HL-60 (cell line): Measurements from ENCODE around the gene DYSF.

Experiments
- DNase-seq, 2 experiments: peaks; one replicate each; pipeline ENCODE4 v3.0.0-alpha.2; 2010 to 2020; ENCODE audit warnings: low read depth in 1 of 2, low spot score in 1 of 2
- H3K27ac ChIP-seq: fragments of 250-450 bp; sonication (Bioruptor Pico); replicated peaks from 2 replicates; pipeline ENCODE4 v1.5.1; 2020; ENCODE audit warnings: mild to moderate bottlenecking, moderate library complexity
- H3K27me3 ChIP-seq: fragments of 250-450 bp; sonication (Bioruptor Pico); 2 replicates; pipeline ENCODE4 v1.5.1; 2021; ENCODE audit warnings: mild to moderate bottlenecking, moderate library complexity; ENCODE audit not compliant: insufficient read depth, poor library complexity, severe bottlenecking
- H3K4me3 ChIP-seq: replicated peaks from 2 replicates; pipeline ENCODE4 v1.5.1; 2011; ENCODE audit warnings: mild to moderate bottlenecking, control low read depth, low read length; ENCODE audit not compliant: insufficient read depth
- CTCF ChIP-seq: IDR thresholded peaks from one replicate; pipeline ENCODE4 v1.5.1; 2011; ENCODE audit warnings: low read length, control low read depth, inconsistent platforms; ENCODE audit not compliant: insufficient read depth
- GABPA ChIP-seq: IDR thresholded peaks from 2 replicates; pipeline ENCODE4 v1.6.1; 2012; ENCODE audit warnings: low read depth
- POLR2AphosphoS5 ChIP-seq: IDR thresholded peaks from 2 replicates; pipeline ENCODE4 v1.6.1; 2012; ENCODE audit warnings: low read depth
- REST ChIP-seq: IDR thresholded peaks from 2 replicates; pipeline ENCODE4 v1.6.1; 2012; ENCODE audit warnings: low read depth; ENCODE audit not compliant: insufficient replicate concordance
- SPI1 ChIP-seq: IDR thresholded peaks from 2 replicates; pipeline ENCODE4 v1.6.1; 2012; ENCODE audit warnings: low read depth, mild to moderate bottlenecking, borderline replicate concordance

Gene DYSF

GRCh38 chr2:71689968-71690834 is 236.8 kb downstream of the DYSF start:
- TF ChIP-seq CTCF = no peak
- TF ChIP-seq REST = no peak
- no peak for TF ChIP-seq POLR2AphosphoS5
- no peak for TF ChIP-seq SPI1
- no peak for TF ChIP-seq GABPA
- no peak overlapping the region for H3K4me3 ChIP-seq
- DNase-seq = no peak
- no peaks in the 10 kb centered on the region for H3K27me3 ChIP-seq
- H3K27ac ChIP-seq = no peak overlapping the region

- Histone ChIP-seq H3K27me3 (no peaks in the 10 kb centered on the region), H3K4me3 (no peak overlapping the region), H3K27ac (no peak overlapping the region)
- no peak for DNase-seq
- TF ChIP-seq GABPA (no peak), CTCF (no peak), POLR2AphosphoS5 (no peak), REST (no peak), SPI1 (no peak)
Measured at GRCh38 chr2:71690876-71691475, 237.6 kb downstream of the DYSF start.

- DNase-seq = no peak
- TF ChIP-seq REST (no peak), POLR2AphosphoS5 (no peak), CTCF (no peak), GABPA (no peak), SPI1 (no peak)
- no peak overlapping the region for H3K27ac ChIP-seq
- no peaks in the 10 kb centered on the region for H3K27me3 ChIP-seq
- no peak overlapping the region for H3K4me3 ChIP-seq
Measured at GRCh38 chr2:71691747-71692441, 238.5 kb downstream of the DYSF start.
